Islet precursor cell (in vitro differentiated cells): ENCODE data around the gene ACOXL.

Experiments used
- DNase-seq: peaks from one replicate; pipeline ENCODE4 v3.0.0-alpha.2; 2018

The ACOXL gene

DNA sequence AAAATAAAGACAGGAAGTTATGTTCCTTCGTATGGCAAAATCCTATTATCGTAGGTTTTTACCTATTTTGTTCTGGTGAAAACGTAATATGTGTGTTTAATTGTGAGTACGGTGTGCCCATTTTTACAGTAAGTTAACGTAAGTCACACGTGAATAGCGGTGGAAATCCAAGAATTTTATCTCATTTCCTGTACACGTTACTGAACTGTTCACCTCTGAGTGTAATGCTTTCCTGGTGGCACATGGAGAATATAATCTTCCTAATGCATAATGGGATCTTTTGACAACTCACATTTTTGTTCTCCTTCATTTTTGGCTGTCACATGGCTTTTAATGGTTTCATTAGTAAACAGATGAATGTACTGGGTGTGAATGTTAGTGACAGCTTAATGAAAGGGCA lies 416.6 kb downstream of the ACOXL start:
- DNase-seq = no peak

- no peak for DNase-seq
Measured at GRCh38 chr2:111149882-111150455, 417.6 kb downstream of the ACOXL start.

DNA sequence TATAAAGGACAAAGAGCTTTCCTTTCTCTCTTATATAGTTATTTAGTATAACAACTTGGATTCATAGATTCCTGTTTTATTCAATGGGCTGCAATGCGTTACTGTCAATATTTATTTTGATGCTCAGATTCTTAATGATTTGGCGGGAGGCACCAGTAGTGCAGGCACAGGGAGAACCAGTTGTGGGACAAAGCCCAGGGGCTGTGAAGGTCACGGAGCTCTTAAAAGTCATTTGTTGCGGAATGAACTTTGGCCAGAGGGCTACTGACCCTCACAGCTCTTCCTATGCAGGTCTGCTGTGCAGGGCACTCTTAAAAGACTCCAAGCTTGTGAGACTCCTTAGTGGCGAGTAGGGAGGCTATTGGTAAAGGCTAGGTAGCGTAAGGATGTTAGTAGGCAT lies 422.4 kb downstream of the ACOXL start:
- no peak for DNase-seq

GRCh38 chr2:111155610-111156009 lies 423.2 kb downstream of the ACOXL start:
- DNase-seq = no peak

DNA sequence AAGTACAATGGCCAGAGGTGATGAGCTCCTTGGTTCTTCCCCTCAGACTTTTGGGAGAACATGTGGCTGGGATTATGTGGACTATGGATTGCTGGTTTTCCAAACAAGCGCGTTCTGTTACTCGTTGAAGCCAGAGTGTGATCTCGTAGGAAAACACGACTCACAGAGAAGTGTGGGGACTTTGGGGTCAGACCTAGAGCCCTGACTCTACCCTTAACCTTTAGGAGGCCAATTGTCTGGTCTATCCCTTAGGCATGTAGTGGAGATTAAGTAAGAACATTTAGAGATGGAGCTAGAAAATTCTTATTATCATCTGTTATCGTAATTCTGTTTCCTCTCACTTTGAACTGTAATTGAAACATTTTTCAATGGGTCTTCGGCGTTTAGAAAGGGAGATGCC lies 424.2 kb downstream of the ACOXL start:
- DNase-seq = no peak

GRCh38 chr2:111157071-111157661 lies 424.8 kb downstream of the ACOXL start:
- DNase-seq = no peak

GRCh38 chr2:111157798-111158197 lies 425.4 kb downstream of the ACOXL start:
- DNase-seq = no peak

- no peak for DNase-seq
Measured at GRCh38 chr2:111159641-111160040, 427.3 kb downstream of the ACOXL start.

DNA sequence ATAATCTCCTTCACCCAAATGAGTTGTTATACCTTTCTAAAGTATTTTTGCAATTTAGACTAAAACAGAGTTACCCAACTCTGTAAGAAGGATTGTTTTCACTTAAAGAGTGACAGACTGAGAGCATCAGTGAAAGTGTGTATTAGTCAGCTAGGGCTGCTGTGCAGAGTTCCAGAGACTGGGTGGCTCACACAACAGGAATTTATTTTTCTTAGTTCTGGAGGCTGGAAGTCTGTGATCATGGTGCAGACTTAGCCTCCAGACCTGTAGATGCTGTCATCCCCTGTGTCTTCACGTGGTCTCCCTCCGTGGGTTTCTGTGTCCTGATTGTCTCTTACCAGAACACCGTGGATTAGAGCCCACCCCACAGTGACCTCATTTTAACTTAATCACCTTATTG lies 428.4 kb downstream of the ACOXL start:
- peak; percentile 85 for DNase-seq

DNA sequence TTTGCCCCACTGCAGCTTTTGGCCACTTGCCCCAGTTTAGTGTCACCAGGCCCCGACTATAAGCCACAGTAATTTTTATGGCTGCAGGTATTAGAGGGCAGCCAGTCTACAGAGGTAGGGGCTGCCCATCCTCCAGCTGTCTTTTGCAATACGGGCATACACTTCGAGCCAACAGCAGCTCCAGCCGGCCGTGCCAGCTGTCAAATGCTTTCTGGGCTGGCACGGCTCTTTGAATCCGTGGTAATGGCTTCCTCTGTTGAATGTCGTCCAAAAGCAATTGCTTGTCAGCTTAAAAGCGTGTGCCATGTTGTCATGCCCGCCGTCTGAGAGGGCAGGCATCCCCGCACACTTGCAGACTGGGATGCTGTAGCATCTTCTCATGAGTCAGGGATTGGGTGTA lies 429.6 kb downstream of the ACOXL start:
- no peak for DNase-seq

DNA sequence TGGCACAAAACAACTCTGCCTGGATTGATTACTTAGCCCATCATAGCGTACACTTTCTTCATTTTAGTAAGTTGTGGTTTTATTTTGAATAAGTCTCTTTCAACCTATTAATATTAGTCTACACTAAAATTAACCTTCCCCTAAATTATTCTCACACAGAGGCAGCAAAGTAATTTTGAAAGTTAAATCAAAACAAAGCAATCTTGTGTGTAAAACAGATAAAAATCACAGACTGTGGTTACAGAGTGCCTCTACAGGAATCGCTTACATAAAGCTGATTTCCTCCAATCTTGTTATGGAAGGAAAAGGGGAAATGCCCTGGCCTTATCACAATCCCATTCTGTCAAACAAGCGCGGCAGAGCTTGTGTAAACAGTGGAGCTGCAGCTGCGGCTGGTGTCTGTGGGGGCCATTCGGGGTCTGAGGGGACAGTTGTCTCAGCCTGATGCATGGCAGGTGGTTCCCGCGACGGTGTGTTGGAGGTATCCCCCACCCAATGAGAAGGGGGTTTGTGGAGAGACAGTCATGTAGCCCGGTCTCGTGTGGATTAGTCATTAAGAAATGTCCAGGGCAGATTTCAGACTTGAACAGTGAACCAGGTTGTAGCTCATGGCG lies 430.5 kb downstream of the ACOXL start:
- peak; percentile 36 for DNase-seq

DNA sequence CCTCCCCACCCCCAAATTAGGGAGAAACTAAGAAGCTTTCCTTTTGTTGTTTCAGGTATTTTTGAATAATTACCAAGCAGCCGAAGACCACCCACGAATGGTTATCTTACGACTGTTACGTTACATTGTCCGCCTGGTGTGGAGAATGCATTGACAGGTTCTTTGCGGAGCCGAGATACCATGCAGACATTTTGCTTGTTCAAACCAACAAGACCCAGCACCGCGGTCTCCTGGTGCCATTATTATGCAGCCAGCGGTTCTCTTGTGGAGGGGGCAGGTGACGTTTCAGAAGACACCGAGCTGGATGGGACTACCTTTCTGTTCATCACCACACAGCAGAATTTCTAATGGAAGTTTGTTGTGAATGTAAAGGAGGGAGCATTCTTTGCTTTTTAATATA lies 431.7 kb downstream of the ACOXL start:
- peak; percentile 33 for DNase-seq

- peak; percentile 34 for DNase-seq
Measured at GRCh38 chr2:111165084-111165483, 432.7 kb downstream of the ACOXL start.

DNA sequence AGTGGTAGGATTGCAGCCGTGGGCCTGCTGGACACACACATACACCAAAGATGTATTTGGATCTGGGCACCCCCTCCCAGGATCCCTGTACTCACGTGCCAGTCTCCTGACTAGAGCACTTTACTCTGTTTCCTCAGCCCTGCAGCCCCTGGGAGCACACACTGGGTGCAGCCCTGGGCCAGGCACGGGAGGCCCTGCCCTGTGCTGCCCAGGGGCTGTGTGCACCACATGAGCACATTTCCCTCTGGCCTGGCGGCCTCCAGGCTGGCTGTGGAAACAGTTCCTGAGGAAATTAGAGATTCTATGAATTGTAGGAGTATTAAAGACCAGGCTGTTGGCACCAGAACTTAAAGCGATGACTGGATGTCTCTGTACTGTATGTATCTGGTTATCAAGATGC lies 433.7 kb downstream of the ACOXL start:
- peak; percentile 22 for DNase-seq

- peak; percentile 50 for DNase-seq
Measured at GRCh38 chr2:111167076-111167862, 434.9 kb downstream of the ACOXL start.

DNA sequence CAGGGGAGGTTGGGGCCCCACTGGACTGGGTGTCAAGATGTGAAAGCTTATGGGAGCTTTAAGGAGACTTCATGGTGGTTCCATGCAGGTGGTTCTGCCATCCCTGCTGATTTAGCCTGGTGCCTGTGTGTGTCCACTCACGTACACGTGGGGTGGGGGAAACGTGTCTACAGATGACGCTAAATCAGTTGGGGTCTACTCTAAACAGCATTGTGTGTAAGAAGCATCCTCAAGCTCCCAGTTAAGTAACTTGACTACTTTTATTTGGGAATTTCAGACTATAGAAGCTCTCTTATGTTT lies 435.4 kb downstream of the ACOXL start:
- no peak for DNase-seq
